ENCODE results near the gene CTNNB1. TPM values are rescaled to one million over a fixed set of nuclear protein-coding genes. Genes with fewer than 3 reads are reported as not detected.

Gene CTNNB1
- total RNA-seq, 1 experiment from 2014 or later, result 134 TPM

DNA sequence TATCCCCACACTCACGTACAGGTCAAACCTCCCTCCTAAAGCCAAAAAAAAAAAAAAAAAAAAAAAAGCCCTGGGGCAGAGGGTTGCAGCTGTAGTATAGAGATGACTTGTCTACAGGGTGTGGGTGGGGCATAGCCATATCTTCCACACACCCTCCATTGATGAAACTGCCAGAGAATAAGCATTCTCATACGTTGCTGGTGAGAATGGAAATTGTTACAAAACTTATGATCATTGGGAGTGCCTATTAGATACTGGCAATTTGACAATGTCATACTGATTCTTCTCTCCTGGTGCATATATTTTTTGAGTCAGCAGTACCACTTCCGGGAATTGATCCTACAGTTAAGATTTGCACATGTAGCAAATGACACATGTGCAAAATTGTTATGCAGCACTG, 11.0 kb upstream of the CTNNB1 start:
- TF ChIP-seq CTCF (conservative IDR thresholded peaks at IDR 0.05; ENCODE audit: low read depth, low read length) (no peak), EZH2 (IDR thresholded peaks at IDR 0.05; ENCODE audit: borderline replicate concordance, low read depth, low read length, poor library complexity, severe bottlenecking) (no peak)
- DNase-seq (ENCODE audit: low spot score), result no peak
- no peak overlapping the region for H3K4me3 ChIP-seq (ENCODE audit: low read depth, low read length, poor library complexity, severe bottlenecking)
- intact Hi-C loops (cut with micrococcal nuclease; ENCODE audit: unreplicated experiment), result no loop called here
- POLR2A ChIA-PET (ENCODE audit: low non-redundant PET), result no interaction called here
- BruUV-seq (replicated peaks), result no TSS peak
- no peaks in the 10 kb centered on the region for H3K4me1 ChIP-seq (ENCODE audit: insufficient read depth, low read length, poor library complexity, severe bottlenecking)
- peaks cover 5% of the 10 kb centered on the region for H3K27me3 ChIP-seq (replicated peaks; ENCODE audit: insufficient read depth, low read depth, low read length, poor library complexity)
- CTCF ChIA-PET, result no interaction called here
- H3K9me3 ChIP-seq (ENCODE audit: low read depth, low read length, poor library complexity, severe bottlenecking), result no peaks in the 10 kb centered on the region
- no peak overlapping the region for H3K27ac ChIP-seq (ENCODE audit: low read depth, low read length, poor library complexity, severe bottlenecking)
- no peaks in the 10 kb centered on the region for H3K36me3 ChIP-seq (ENCODE audit: insufficient read depth, low read length, poor library complexity, severe bottlenecking)

DNA sequence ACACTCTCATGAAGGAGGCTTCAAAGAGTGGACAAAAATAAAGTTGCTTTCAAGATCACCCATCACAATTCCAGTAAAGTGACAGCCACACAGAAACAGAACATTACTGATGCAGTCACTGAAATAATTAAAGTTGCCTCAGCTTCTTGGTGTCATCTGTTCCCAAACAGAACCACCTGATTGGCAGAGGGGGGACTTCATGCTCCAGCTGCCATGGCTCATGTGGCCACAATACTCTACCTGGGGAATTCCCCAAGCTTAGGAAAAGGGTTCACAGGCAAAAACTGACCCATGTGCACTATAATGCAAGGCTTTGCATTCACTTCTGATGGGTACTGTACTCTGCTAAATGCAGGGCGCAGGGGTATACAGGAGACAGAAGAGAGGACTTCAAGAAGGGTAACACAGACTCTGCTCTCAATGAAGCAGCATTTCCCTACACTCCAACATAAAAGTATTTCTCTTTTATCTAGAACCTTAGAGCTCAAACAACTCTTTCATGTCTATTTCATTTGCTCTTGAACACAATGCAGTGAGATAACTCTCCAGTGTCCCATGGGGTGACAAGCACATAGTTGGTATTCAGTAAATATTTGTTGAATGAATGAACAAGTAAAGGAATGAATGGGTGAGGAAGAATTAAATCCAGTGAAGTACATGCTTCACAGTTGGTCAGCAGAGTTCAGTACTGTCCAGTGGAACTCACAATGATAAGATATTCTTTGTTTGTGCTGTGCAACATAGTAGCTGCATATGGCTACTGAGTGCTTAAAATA, 8.6 kb upstream of the CTNNB1 start:
- Histone ChIP-seq H3K4me1 (ENCODE audit: insufficient read depth, low read length, poor library complexity, severe bottlenecking) (no peaks in the 10 kb centered on the region), H3K4me3 (ENCODE audit: low read depth, low read length, poor library complexity, severe bottlenecking) (no peak overlapping the region), H3K27me3 (replicated peaks; ENCODE audit: insufficient read depth, low read depth, low read length, poor library complexity) (peaks cover 5% of the 10 kb centered on the region), H3K36me3 (ENCODE audit: insufficient read depth, low read length, poor library complexity, severe bottlenecking) (no peaks in the 10 kb centered on the region), H3K9me3 (ENCODE audit: low read depth, low read length, poor library complexity, severe bottlenecking) (no peaks in the 10 kb centered on the region), H3K27ac (ENCODE audit: low read depth, low read length, poor library complexity, severe bottlenecking) (no peak overlapping the region)
- ChIA-PET CTCF (no interaction called here), POLR2A (ENCODE audit: low non-redundant PET) (no interaction called here)
- intact Hi-C loops (cut with micrococcal nuclease; ENCODE audit: unreplicated experiment), result no loop called here
- TF ChIP-seq CTCF (conservative IDR thresholded peaks at IDR 0.05; ENCODE audit: low read depth, low read length) (no peak), EZH2 (IDR thresholded peaks at IDR 0.05; ENCODE audit: borderline replicate concordance, low read depth, low read length, poor library complexity, severe bottlenecking) (no peak)
- no TSS peak for BruUV-seq (replicated peaks)
- DNase-seq (ENCODE audit: low spot score), result no peak

- DNase-seq (ENCODE audit: low spot score), result no peak
- no TSS peak for BruUV-seq (replicated peaks)
- no peaks in the 10 kb centered on the region for H3K36me3 ChIP-seq (ENCODE audit: insufficient read depth, low read length, poor library complexity, severe bottlenecking)
- H3K4me1 ChIP-seq (ENCODE audit: insufficient read depth, low read length, poor library complexity, severe bottlenecking), result no peaks in the 10 kb centered on the region
- no peak for TF ChIP-seq EZH2 (IDR thresholded peaks at IDR 0.05; ENCODE audit: borderline replicate concordance, low read depth, low read length, poor library complexity, severe bottlenecking)
- TF ChIP-seq CTCF (conservative IDR thresholded peaks at IDR 0.05; ENCODE audit: low read depth, low read length), result no peak
- ChIA-PET POLR2A (ENCODE audit: low non-redundant PET) (no interaction called here), CTCF (interaction anchor here (0.5 kb wide), 1 partner anchor 23 kb away, joined by 6 read pairs; no protein-coding TSS in a partner anchor)
- H3K27me3 ChIP-seq (replicated peaks; ENCODE audit: insufficient read depth, low read depth, low read length, poor library complexity), result peaks cover 10% of the 10 kb centered on the region
- H3K27ac ChIP-seq (ENCODE audit: low read depth, low read length, poor library complexity, severe bottlenecking), result no peak overlapping the region
- H3K4me3 ChIP-seq (ENCODE audit: low read depth, low read length, poor library complexity, severe bottlenecking), result no peak overlapping the region
- H3K9me3 ChIP-seq (ENCODE audit: low read depth, low read length, poor library complexity, severe bottlenecking), result no peaks in the 10 kb centered on the region
- intact Hi-C loops (cut with micrococcal nuclease; ENCODE audit: unreplicated experiment), result no loop called here
Measured at GRCh38 chr3:41192885-41193284, 6.4 kb upstream of the CTNNB1 start.
